Endothelial cell of umbilical vein (primary cell): Measurements from ENCODE around the gene POU6F2. TPM values are rescaled to one million over a fixed set of nuclear protein-coding genes. Genes with fewer than 3 reads are reported as not detected.

Experiments
- BruUV-seq: library from RNA; stranded (reverse); fragments of 400-500 nt; replicated peaks from 2 replicates; lab custom pipeline; 2021; lab: Mats Ljungman, UMichigan
- CTCF ChIA-PET: fragments of 300-600, 350-600 bp; sonication (Branson Sonifier 250); formaldehyde crosslinking; loops from one replicate; lab custom pipeline; 2021; ENCODE audit warnings: antibody characterized with exemption, inconsistent platforms; lab: Charles Lee
- POLR2A ChIA-PET: fragments of 300-600, 350-600 bp; sonication (Branson Sonifier 250); formaldehyde crosslinking; loops from one replicate; lab custom pipeline; 2021; ENCODE audit warnings: antibody characterized with exemption, inconsistent platforms; lab: Charles Lee
- DNase-seq: peaks from one replicate; pipeline ENCODE4 v3.0.0-alpha.2; 2011; ENCODE audit warnings: low read depth, low spot score
- FAIRE-seq: peaks from 2 replicates; lab custom pipeline; 2011; peaks lifted over from hg19 to GRCh38; lab: Jason Lieb, UNC
- H2AFZ ChIP-seq: 2 replicates; pipeline ENCODE4 v1.6.0; 2012; ENCODE audit warnings: low read depth, low read length, control low read depth, inconsistent platforms
- H3K27ac ChIP-seq: 2 replicates; pipeline ENCODE4 v1.5.1; 2011; ENCODE audit warnings: low read depth, mild to moderate bottlenecking, control low read depth, low read length, moderate library complexity; ENCODE audit not compliant: insufficient read depth
- H3K27me3 ChIP-seq, 2 experiments: 2 replicates each; pipeline versions ENCODE4 v1.6.0 to v1.6.1; 2011; ENCODE audit warnings: low read length in 2 of 2, mixed read lengths in 1 of 2; ENCODE audit not compliant: control insufficient read depth in 2 of 2, insufficient read depth in 2 of 2
- H3K36me3 ChIP-seq, 2 experiments: 2 replicates in 1 of 2; 3 replicates in 1 of 2; pipeline ENCODE4 v1.5.1; 2011; ENCODE audit warnings: low read length in 2 of 2, mild to moderate bottlenecking in 1 of 2, moderate library complexity in 1 of 2; ENCODE audit not compliant: control insufficient read depth in 2 of 2, insufficient read depth in 2 of 2; ENCODE audit errors: extremely low read depth in 1 of 2
- H3K4me1 ChIP-seq: 3 replicates; pipeline ENCODE4 v1.5.1; 2011; ENCODE audit warnings: mild to moderate bottlenecking, low read length; ENCODE audit not compliant: control insufficient read depth, insufficient read depth; ENCODE audit errors: extremely low read depth
- H3K4me2 ChIP-seq: 2 replicates; pipeline ENCODE4 v1.6.1; 2011; ENCODE audit warnings: low read length, control low read depth, mixed read lengths; ENCODE audit not compliant: insufficient read depth
- H3K4me3 ChIP-seq, 3 experiments: fragments of 200-600 bp in 1 of 3; sonication (generic), shearing (Covaris generic) in 1 of 3; replicated peaks in 1 of 3; 2 replicates each; pipeline ENCODE4 v1.5.1; 2011 to 2016; ENCODE audit warnings: control low read depth in 3 of 3, low read length in 3 of 3, mild to moderate bottlenecking in 2 of 3, inconsistent platforms in 1 of 3, low read depth in 1 of 3, moderate library complexity in 1 of 3; ENCODE audit not compliant: insufficient read depth in 1 of 3
- H3K79me2 ChIP-seq: 2 replicates; pipeline ENCODE4 v1.6.0; 2012; ENCODE audit warnings: low read length, inconsistent platforms; ENCODE audit not compliant: control insufficient read depth, insufficient read depth
- H3K9ac ChIP-seq: replicated peaks from 2 replicates; pipeline ENCODE3; 2011; ENCODE audit warnings: low read length, control low read depth; ENCODE audit not compliant: insufficient read depth; ENCODE audit errors: extremely low read depth
- H3K9me1 ChIP-seq: replicated peaks from 3 replicates; pipeline ENCODE4 v1.6.0; 2011; ENCODE audit warnings: mild to moderate bottlenecking, low read length; ENCODE audit not compliant: control insufficient read depth, insufficient read depth; ENCODE audit errors: extremely low read depth
- H3K9me3 ChIP-seq: replicated peaks from 2 replicates; pipeline ENCODE4 v1.5.1; 2012; ENCODE audit warnings: low read length, inconsistent platforms; ENCODE audit not compliant: control insufficient read depth, insufficient read depth
- H4K20me1 ChIP-seq: replicated peaks from 2 replicates; pipeline ENCODE3; 2011; ENCODE audit warnings: mild to moderate bottlenecking, low read length; ENCODE audit not compliant: control insufficient read depth, insufficient read depth; ENCODE audit errors: extremely low read depth
- FOS ChIP-seq: IDR thresholded peaks from 2 replicates; pipeline ENCODE4 v1.6.1; 2011; ENCODE audit warnings: mild to moderate bottlenecking, low read length, moderate library complexity, borderline replicate concordance; ENCODE audit not compliant: insufficient read depth
- GATA2 ChIP-seq: IDR thresholded peaks from 2 replicates; pipeline ENCODE4 v1.7.0; 2011; ENCODE audit warnings: low read depth, mild to moderate bottlenecking, moderate library complexity, mixed read lengths, low read length; ENCODE audit not compliant: insufficient read length, insufficient read depth
- MYC ChIP-seq: IDR thresholded peaks from one replicate; pipeline ENCODE4 v1.6.1; 2011; ENCODE audit warnings: mild to moderate bottlenecking, low read depth, low read length
- POLR2A ChIP-seq: IDR thresholded peaks from 2 replicates; pipeline ENCODE4 v1.6.1; 2012; ENCODE audit warnings: low read depth, mild to moderate bottlenecking, control low read depth, low read length
- POLR2AphosphoS5 ChIP-seq: IDR thresholded peaks from 2 replicates; pipeline ENCODE4 v1.6.1; 2012; ENCODE audit warnings: low read depth, mild to moderate bottlenecking, control low read depth, low read length, moderate library complexity; ENCODE audit not compliant: insufficient read depth
- dilution Hi-C: fragments of 300-500 bp; cut with MboI; formaldehyde crosslinking; loops from one replicate; pipeline ENCODE4 v1.15.0; 2019; ENCODE audit warnings: low sequenced_read_pairs; ENCODE audit not compliant: extremely low pct_ligation_motif_present
- intact Hi-C: fragments of 100-400 bp; cut with micrococcal nuclease; formaldehyde crosslinking; loops from one replicate; pipeline ENCODE4 v1.10.0; 2022
- polyA plus RNA-seq, 4 experiments: library from polyadenylated mRNA; depleted of rRNA in 3 of 4; stranded (reverse) in 3 of 4; unstranded in 1 of 4; fragments of >200 nt; gene quantifications; 2 replicates each; pipeline versions ENCODE4 v1.2.1 to v1.2.3, GENCODE V29; 2011 to 2012; ENCODE audit warnings: missing spikeins in 1 of 4
- total RNA-seq: library from RNA; stranded (reverse); gene quantifications from 2 replicates; pipeline ENCODE4 v1.2.3, GENCODE V29; 2021
- TF ChIP-seq, protein P1 (sequence below): IDR thresholded peaks from 2 replicates; pipeline ENCODE4 v1.6.1; 2011; ENCODE audit not compliant: insufficient read depth, insufficient read length

POU6F2 gene
- total and polyA plus RNA-seq, 2 donors (not counting 3 experiments of a cell fraction or from before 2014, with no cell fraction given): 0.29 TPM; not detected in 1

DNA sequence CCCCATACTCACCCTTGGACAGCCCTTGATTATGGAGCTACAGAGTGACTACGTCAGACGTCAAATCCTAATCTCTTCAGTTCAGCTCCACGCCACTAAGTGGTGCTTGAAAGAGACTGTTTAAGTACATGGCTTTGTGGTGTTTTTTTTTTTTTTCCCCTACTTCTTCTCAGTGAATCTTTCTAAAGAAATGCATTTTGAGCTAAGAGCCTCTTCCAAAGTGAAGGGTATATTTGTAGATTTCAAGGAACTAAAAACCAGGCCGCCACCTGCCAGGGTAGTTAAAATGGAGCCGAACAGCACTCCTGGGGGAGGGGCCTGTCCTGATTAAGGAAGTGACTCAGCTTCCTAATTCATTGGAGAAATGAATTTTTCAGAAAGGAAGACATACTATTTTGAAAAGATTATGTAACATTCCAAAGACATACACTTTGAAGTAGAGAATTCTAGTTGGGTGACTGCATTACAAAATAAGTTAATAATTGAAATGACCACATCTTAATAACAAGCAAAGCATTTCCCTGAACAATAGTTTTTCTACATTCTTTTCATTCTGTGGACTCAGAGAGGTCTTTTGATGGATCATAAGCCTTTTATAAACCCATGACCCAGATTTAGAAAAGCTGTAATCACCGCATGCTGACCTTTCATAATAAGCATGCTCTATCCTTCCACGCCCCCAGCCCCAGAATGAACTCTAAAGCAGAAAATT lies 48.1 kb upstream of the POU6F2 start:
- H3K79me2 ChIP-seq: no peaks in the 10 kb centered on the region
- peak overlapping the region; percentile 84 for H2AFZ ChIP-seq
- no peak for FAIRE-seq
- H3K36me3 ChIP-seq: no peaks in the 10 kb centered on the region
- H3K4me3 ChIP-seq: no peak overlapping the region
- dilution Hi-C loops (no loop called here), intact Hi-C loops (loop anchor here (10.0 kb wide), 1 partner anchor 405 kb away; no protein-coding TSS in a partner anchor)
- no peaks in the 10 kb centered on the region for H3K9me3 ChIP-seq
- TF ChIP-seq POLR2AphosphoS5: no peak
- TF ChIP-seq POLR2A: no peak
- TF ChIP-seq, protein P1, sequence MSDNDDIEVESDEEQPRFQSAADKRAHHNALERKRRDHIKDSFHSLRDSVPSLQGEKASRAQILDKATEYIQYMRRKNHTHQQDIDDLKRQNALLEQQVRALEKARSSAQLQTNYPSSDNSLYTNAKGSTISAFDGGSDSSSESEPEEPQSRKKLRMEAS: no peak
- no peak for TF ChIP-seq MYC
- TF ChIP-seq GATA2: no peak
- TF ChIP-seq FOS: peak; percentile 23
- no TSS peak for BruUV-seq
- H3K9me1 ChIP-seq: no peaks in the 10 kb centered on the region
- CTCF ChIA-PET: interaction anchor here (0.6 to 1.4 kb wide), 4 partner anchors 10 to 133 kb away, joined by 3 to 4 read pairs (median 3); partner anchors contain the start of gene VPS41
- H3K9ac ChIP-seq: no peak overlapping the region
- no peaks in the 10 kb centered on the region for H4K20me1 ChIP-seq
- DNase-seq: peak; percentile 41
- no peaks in the 10 kb centered on the region for H3K27me3 ChIP-seq
- H3K4me1 ChIP-seq: peaks cover 12% of the 10 kb centered on the region
- POLR2A ChIA-PET: no interaction called here
- peak overlapping the region; percentile 26 for H3K27ac ChIP-seq
- peak overlapping the region; percentile 6 for H3K4me2 ChIP-seq
